Fibroblast of villous mesenchyme (primary cell): ENCODE results near the gene EPHA3. TPM values are rescaled to one million over a fixed set of nuclear protein-coding genes. Genes with fewer than 3 reads are reported as not detected.

Experiments
- DNase-seq: peaks from one replicate; pipeline ENCODE4 v3.0.0-alpha.2; 2010; ENCODE audit warnings: low read depth
- H3K4me3 ChIP-seq: 2 replicates; pipeline ENCODE4 v1.5.1; 2011; ENCODE audit warnings: low read depth, mild to moderate bottlenecking, low read length
- CTCF ChIP-seq: IDR thresholded peaks from 2 replicates; pipeline ENCODE4 v1.5.1; 2012; ENCODE audit warnings: low read depth, mild to moderate bottlenecking, low read length; ENCODE audit not compliant: insufficient read depth
- total RNA-seq: library from RNA; depleted of rRNA; stranded (reverse); fragments of >200 nt; gene quantifications from 2 replicates; pipeline ENCODE4 v1.2.3, GENCODE V29; 2012

Gene EPHA3
- total RNA-seq, 1 donor = under 0.01 TPM

DNA sequence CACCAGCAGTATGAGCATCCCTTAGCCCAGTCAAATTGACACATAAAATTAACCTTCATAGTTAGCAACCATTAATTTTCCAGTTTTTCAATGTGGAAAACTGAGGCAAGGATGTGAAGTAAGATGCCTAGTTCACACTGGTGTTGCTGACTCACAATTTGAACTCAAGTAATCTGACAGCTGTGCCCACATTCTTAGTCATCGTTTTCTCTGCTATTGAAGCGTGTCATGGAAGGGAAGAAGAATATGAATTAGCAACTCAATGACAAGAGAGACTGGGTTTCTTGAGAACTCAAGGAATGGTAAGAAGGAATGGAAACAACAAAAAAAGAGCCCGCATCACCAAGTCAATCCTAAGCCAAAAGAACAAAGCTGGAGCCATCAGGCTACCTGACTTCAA lies 261.4 kb downstream of the EPHA3 start:
- H3K4me3 ChIP-seq = no peak overlapping the region
- no peak for DNase-seq
- no peak for TF ChIP-seq CTCF

GRCh38 chr3:89372456-89372855 lies 265.0 kb downstream of the EPHA3 start:
- DNase-seq = no peak
- no peak overlapping the region for H3K4me3 ChIP-seq
- no peak for TF ChIP-seq CTCF

GRCh38 chr3:89373434-89373833 lies 266.0 kb downstream of the EPHA3 start:
- DNase-seq = no peak
- H3K4me3 ChIP-seq = no peak overlapping the region
- no peak for TF ChIP-seq CTCF

GRCh38 chr3:89375451-89375850 lies 268.0 kb downstream of the EPHA3 start:
- no peak for TF ChIP-seq CTCF
- no peak for DNase-seq
- no peak overlapping the region for H3K4me3 ChIP-seq

DNA sequence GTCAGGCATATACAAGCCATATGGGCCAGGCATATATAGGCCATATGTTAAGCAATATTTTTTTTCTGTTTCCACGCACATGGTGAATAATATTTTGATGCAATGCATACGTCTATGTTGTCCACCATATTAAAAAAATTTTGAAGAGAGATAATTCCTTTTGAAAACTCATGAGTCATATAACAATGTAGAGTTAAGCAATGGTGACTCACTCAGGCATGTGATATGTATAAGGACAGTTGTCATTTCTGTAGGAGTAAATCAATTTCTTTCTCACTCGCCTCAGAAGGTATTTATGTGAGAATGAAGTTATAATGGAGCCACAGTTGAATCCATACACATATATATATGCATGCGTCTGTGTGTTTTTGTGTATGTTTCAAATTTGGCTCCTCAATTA lies 272.6 kb downstream of the EPHA3 start:
- no peak for TF ChIP-seq CTCF
- peak; percentile 19 for DNase-seq

GRCh38 chr3:89392991-89393390 lies 285.6 kb downstream of the EPHA3 start:
- TF ChIP-seq CTCF = no peak
- no peak overlapping the region for H3K4me3 ChIP-seq
- no peak for DNase-seq

More for the DNA sequence above, 272.6 kb downstream of the EPHA3 start:
- no peak overlapping the region for H3K4me3 ChIP-seq

DNA sequence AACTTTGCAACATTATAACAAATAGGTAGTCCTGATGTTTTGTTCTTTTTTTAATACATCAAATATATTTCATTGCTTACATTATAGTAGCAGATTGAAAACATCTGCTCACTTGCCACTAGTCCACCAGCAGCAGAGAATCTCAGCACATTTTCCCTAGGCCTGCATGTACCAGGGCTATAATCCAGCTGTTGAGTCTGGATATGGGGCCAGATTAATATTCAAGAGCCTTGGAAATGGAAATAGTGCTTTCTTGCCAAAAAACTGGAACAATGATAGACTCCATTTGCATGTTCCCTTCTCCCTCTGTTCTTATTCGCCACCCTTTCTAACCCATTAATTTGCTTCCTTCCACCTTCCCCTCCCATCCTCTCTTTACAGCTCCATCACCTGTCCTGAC lies 288.0 kb downstream of the EPHA3 start:
- TF ChIP-seq CTCF = no peak
- no peak overlapping the region for H3K4me3 ChIP-seq
- DNase-seq = no peak
